Measurements from ENCODE around the gene KIAA0825. TPM values are rescaled to one million over a fixed set of nuclear protein-coding genes. Genes with fewer than 3 reads are reported as not detected.

KIAA0825 gene
- total RNA-seq, 4 donors from 2014 or later, result 0.60 to 2.5 (median 1.6) TPM

DNA sequence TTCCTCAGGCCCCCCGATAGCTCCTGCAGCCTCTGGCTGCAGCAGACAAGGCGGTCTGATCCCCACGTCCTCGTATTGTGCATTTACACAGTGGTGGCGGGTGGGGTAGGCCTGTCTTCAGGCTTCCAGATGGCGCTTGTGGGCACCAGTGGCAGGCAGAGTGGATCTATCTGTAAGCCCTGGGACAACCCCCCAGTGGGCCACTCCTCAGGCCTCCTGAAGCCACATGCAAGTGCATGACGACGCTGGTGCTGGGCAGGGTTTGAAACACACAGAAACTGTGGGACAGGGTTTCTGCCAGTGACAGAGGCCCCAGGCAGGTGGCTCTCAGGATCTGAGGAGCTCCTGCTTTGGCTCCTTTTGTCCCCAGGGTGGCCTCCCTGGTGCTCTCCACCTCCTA, 42.1 kb upstream of the KIAA0825 start:
- intact Hi-C loops (cut with DNase I; ENCODE audit: low total_unique reads) (no loop called here), in situ Hi-C loops (cut with MboI; ENCODE audit: low sequenced_read_pairs in 4 of 4) (no loop called here)
- Histone ChIP-seq H3K27ac (no peak overlapping the region), H3K27me3 (no peaks in the 10 kb centered on the region), H3K36me3 (peaks cover 0 to 7% of the 10 kb centered on the region in 2 donors), H3K4me3 (no peak overlapping the region), H3K9me3 (no peaks in the 10 kb centered on the region), H3K4me1 (no peaks in the 10 kb centered on the region)
- no peak for DNase-seq
- no peak for ATAC-seq
- TF ChIP-seq, protein P1, sequence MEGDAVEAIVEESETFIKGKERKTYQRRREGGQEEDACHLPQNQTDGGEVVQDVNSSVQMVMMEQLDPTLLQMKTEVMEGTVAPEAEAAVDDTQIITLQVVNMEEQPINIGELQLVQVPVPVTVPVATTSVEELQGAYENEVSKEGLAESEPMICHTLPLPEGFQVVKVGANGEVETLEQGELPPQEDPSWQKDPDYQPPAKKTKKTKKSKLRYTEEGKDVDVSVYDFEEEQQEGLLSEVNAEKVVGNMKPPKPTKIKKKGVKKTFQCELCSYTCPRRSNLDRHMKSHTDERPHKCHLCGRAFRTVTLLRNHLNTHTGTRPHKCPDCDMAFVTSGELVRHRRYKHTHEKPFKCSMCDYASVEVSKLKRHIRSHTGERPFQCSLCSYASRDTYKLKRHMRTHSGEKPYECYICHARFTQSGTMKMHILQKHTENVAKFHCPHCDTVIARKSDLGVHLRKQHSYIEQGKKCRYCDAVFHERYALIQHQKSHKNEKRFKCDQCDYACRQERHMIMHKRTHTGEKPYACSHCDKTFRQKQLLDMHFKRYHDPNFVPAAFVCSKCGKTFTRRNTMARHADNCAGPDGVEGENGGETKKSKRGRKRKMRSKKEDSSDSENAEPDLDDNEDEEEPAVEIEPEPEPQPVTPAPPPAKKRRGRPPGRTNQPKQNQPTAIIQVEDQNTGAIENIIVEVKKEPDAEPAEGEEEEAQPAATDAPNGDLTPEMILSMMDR (IDR thresholded peaks at IDR 0.05 in 4 of 5, conservative IDR thresholded peaks at IDR 0.05 in 1 of 5), result no peak
- TF ChIP-seq POLR2A (IDR thresholded peaks at IDR 0.05), result no peak

DNA sequence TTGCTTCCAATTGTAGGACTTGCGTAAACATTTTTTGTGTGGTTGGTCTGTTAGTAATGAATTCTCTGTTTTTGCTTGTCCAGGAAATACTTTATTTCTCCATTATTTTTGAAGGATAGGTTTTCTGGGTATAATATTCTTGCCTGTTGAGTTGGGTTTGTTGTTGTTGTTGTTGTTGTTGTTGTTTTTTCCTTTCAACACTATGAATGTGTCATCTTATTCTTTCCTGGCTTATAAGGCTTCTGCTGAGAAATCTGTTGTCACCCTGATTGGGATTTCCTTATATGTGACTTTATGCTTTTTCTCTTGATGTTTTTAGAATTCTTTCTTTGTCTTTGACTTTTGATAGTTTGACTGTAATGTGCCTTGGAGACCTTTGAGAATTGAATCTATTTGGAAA, 39.9 kb upstream of the KIAA0825 start:
- Histone ChIP-seq H3K27me3 (no peaks in the 10 kb centered on the region), H3K4me1 (no peaks in the 10 kb centered on the region), H3K36me3 (peaks cover 0 to 15% of the 10 kb centered on the region in 2 donors), H3K4me3 (no peak overlapping the region), H3K27ac (no peak overlapping the region), H3K9me3 (no peaks in the 10 kb centered on the region)
- DNase-seq (no peak), ATAC-seq (no peak)
- TF ChIP-seq, protein P1 (IDR thresholded peaks at IDR 0.05 in 4 of 5, conservative IDR thresholded peaks at IDR 0.05 in 1 of 5), result no peak
- no peak for TF ChIP-seq POLR2A (IDR thresholded peaks at IDR 0.05)
- in situ Hi-C loops (cut with MboI; ENCODE audit: low sequenced_read_pairs in 4 of 4) (no loop called here), intact Hi-C loops (cut with DNase I; ENCODE audit: low total_unique reads) (no loop called here)

- Histone ChIP-seq H3K27me3 (no peaks in the 10 kb centered on the region), H3K4me1 (no peaks in the 10 kb centered on the region), H3K36me3 (peaks cover 0 to 9% of the 10 kb centered on the region in 2 donors), H3K4me3 (no peak overlapping the region), H3K9me3 (no peaks in the 10 kb centered on the region), H3K27ac (no peak overlapping the region)
- in situ Hi-C loops (cut with MboI; ENCODE audit: low sequenced_read_pairs in 4 of 4), result no loop called here
- no peak for TF ChIP-seq POLR2A (IDR thresholded peaks at IDR 0.05)
- TF ChIP-seq, protein P1 (IDR thresholded peaks at IDR 0.05 in 4 of 5, conservative IDR thresholded peaks at IDR 0.05 in 1 of 5), result no peak
- intact Hi-C loops (cut with DNase I; ENCODE audit: low total_unique reads), result no loop called here
- DNase-seq, result no peak
- no peak for ATAC-seq
Observed at GRCh38 chr5:94649874-94650273, 31.5 kb upstream of the KIAA0825 start.

GRCh38 chr5:94646758-94647157, 28.4 kb upstream of the KIAA0825 start:
- no peaks in the 10 kb centered on the region for H3K9me3 ChIP-seq
- in situ Hi-C loops (cut with MboI; ENCODE audit: low sequenced_read_pairs in 4 of 4), result no loop called here

More at GRCh38 chr5:94646758-94647157, 28.4 kb upstream of the KIAA0825 start:
- Histone ChIP-seq H3K36me3 (no peaks in the 10 kb centered on the region), H3K27me3 (no peaks in the 10 kb centered on the region), H3K27ac (no peak overlapping the region), H3K4me3 (no peak overlapping the region), H3K4me1 (no peaks in the 10 kb centered on the region)
- intact Hi-C loops (cut with DNase I; ENCODE audit: low total_unique reads), result no loop called here
- DNase-seq (no peak), ATAC-seq (no peak)
- TF ChIP-seq, protein P1 (IDR thresholded peaks at IDR 0.05 in 4 of 5, conservative IDR thresholded peaks at IDR 0.05 in 1 of 5), result no peak
- TF ChIP-seq POLR2A (IDR thresholded peaks at IDR 0.05), result no peak
